HepG2 (cell line): ENCODE data around the gene AKT3. TPM values are rescaled to one million over a fixed set of nuclear protein-coding genes. Genes with fewer than 3 reads are reported as not detected.

ENCODE experiments used
- ATAC-seq: fragments of 200-7000 bp; cut with Tn5 transposase; 3 replicates; pipeline ENCODE4 v1.9.1; 2020; ENCODE audit warnings: mild to moderate bottlenecking, moderate library complexity
- BruUV-seq: library from RNA; stranded (reverse); fragments of 400-500 nt; replicated peaks from 2 replicates; lab custom pipeline; 2021; lab: Mats Ljungman, UMichigan
- CTCF ChIA-PET: fragments of 300-600 bp; formaldehyde crosslinking; extraction: SDS; loops from one replicate; lab custom pipeline; 2021; ENCODE audit warnings: low total read pairs, inconsistent platforms, low intra/inter-chr PET ratio; lab: Yijun Ruan, JAX
- POLR2A ChIA-PET: fragments of 350-600 bp; sonication (Branson Sonifier 250); formaldehyde crosslinking; loops from one replicate; lab custom pipeline; 2020; ENCODE audit warnings: antibody characterized with exemption, inconsistent platforms; lab: Yijun Ruan, JAX
- DNase-seq: peaks from one replicate; pipeline ENCODE4 v3.0.0-alpha.2; 2015; ENCODE audit warnings: low spot score
- FAIRE-seq: peaks from 3 replicates; lab custom pipeline; 2011; peaks lifted over from hg19 to GRCh38; lab: Jason Lieb, UNC
- H2AFZ ChIP-seq: one replicate; pipeline ENCODE4 v1.6.1; 2011; ENCODE audit warnings: low read length, inconsistent platforms
- H3K27ac ChIP-seq: fragments of 300-600 bp; 3 replicates; pipeline ENCODE4 v1.8.0; 2011; ENCODE audit warnings: mixed run types, mild to moderate bottlenecking, mixed read lengths, low read length, inconsistent platforms; ENCODE audit not compliant: insufficient read depth; ENCODE audit errors: extremely low read length
- H3K27me3 ChIP-seq, 2 experiments: fragments of 200-600 bp in 1 of 2; 2 replicates in 1 of 2; 3 replicates in 1 of 2; pipeline versions ENCODE4 v1.6.0 to v1.8.0; 2011; ENCODE audit warnings: low read length in 2 of 2, mild to moderate bottlenecking in 2 of 2, moderate library complexity in 2 of 2, inconsistent platforms in 1 of 2; ENCODE audit not compliant: insufficient read depth in 2 of 2, control insufficient read depth in 1 of 2
- H3K36me3 ChIP-seq, 2 experiments: fragments of 200-600 bp in 1 of 2; replicated peaks in 1 of 2; 2 replicates in 1 of 2; 3 replicates in 1 of 2; pipeline versions ENCODE4 v1.5.1 to v1.8.0; 2011; ENCODE audit warnings: low read length in 2 of 2, inconsistent platforms in 1 of 2; ENCODE audit not compliant: insufficient read depth in 2 of 2, control insufficient read depth in 1 of 2
- H3K4me1 ChIP-seq: 2 replicates; pipeline ENCODE4 v1.5.1; 2012; ENCODE audit warnings: low read length, inconsistent platforms; ENCODE audit not compliant: insufficient read depth
- H3K4me2 ChIP-seq: 2 replicates; pipeline ENCODE4 v1.6.0; 2011; ENCODE audit warnings: low read depth, low read length, inconsistent platforms
- H3K4me3 ChIP-seq, 3 experiments: fragments of 200-600 bp in 1 of 3; sonication (generic), shearing (Covaris generic) in 1 of 3; replicated peaks in 1 of 3; 2 replicates each; pipeline ENCODE4 v1.5.1; 2011 to 2016; ENCODE audit warnings: low read length in 3 of 3, inconsistent platforms in 2 of 3, low read depth in 2 of 3, mild to moderate bottlenecking in 2 of 3, control low read depth in 1 of 3, mixed read lengths in 1 of 3; ENCODE audit not compliant: insufficient read depth in 1 of 3
- H3K79me2 ChIP-seq: one replicate; pipeline ENCODE4 v1.6.1; 2011; ENCODE audit warnings: low read length, inconsistent platforms; ENCODE audit not compliant: insufficient read depth
- H3K9ac ChIP-seq: 2 replicates; pipeline ENCODE4 v1.6.0; 2011; ENCODE audit warnings: mild to moderate bottlenecking, low read depth, low read length, inconsistent platforms; ENCODE audit not compliant: insufficient read depth
- H3K9me3 ChIP-seq: 2 replicates; pipeline ENCODE4 v1.5.1; 2012; ENCODE audit warnings: mild to moderate bottlenecking, low read length
- H4K20me1 ChIP-seq: 2 replicates; pipeline ENCODE4 v1.6.0; 2011; ENCODE audit warnings: inconsistent platforms, mild to moderate bottlenecking, low read length, moderate library complexity; ENCODE audit not compliant: insufficient read depth
- CHD2 ChIP-seq: IDR thresholded peaks from 2 replicates; pipeline ENCODE4 v1.6.1; 2011; ENCODE audit warnings: low read depth, low read length, improper control_type of control experiment
- FIP1L1 ChIP-seq: fragments of 200-400 bp; formaldehyde crosslinking; IDR thresholded peaks from 2 replicates; pipeline ENCODE4 v1.6.1; 2018; ENCODE audit warnings: low read depth, mild to moderate bottlenecking, low read length, moderate library complexity, borderline replicate concordance; ENCODE audit not compliant: insufficient read depth
- GABPA ChIP-seq, 2 experiments: IDR thresholded peaks; 2 replicates each; pipeline ENCODE4 v1.6.1; 2011 to 2016; ENCODE audit warnings: low read depth in 2 of 2, low read length in 1 of 2, missing biosample characterization in 1 of 2, missing genetic modification characterization in 1 of 2
- GZF1 ChIP-seq: sonication (generic); formaldehyde crosslinking; IDR thresholded peaks from 2 replicates; pipeline ENCODE4 v1.5.1; 2020; ENCODE audit warnings: mild to moderate bottlenecking, missing genetic modification reagents
- NR1H2 ChIP-seq: sonication (generic); formaldehyde crosslinking; IDR thresholded peaks from 2 replicates; pipeline ENCODE4 v1.8.1; 2022; ENCODE audit warnings: low read depth, missing genetic modification reagents, borderline replicate concordance
- SP5 ChIP-seq: IDR thresholded peaks from 2 replicates; pipeline ENCODE4 v1.6.1; 2016; ENCODE audit warnings: low read depth, borderline replicate concordance
- U2AF2 ChIP-seq: fragments of 200-400 bp; formaldehyde crosslinking; IDR thresholded peaks from 2 replicates; pipeline ENCODE4 v1.6.1; 2017; ENCODE audit warnings: low read depth, mild to moderate bottlenecking, low read length
- ZNF12 ChIP-seq: sonication (generic); formaldehyde crosslinking; IDR thresholded peaks from 2 replicates; pipeline ENCODE4 v1.5.0; 2020; ENCODE audit warnings: missing genetic modification reagents
- ZNF264 ChIP-seq: sonication (generic); formaldehyde crosslinking; IDR thresholded peaks from 2 replicates; pipeline ENCODE4 v1.4.0; 2020; ENCODE audit warnings: missing genetic modification reagents
- ZNF337 ChIP-seq: sonication (generic); formaldehyde crosslinking; IDR thresholded peaks from 2 replicates; pipeline ENCODE4 v1.5.1; 2020; ENCODE audit warnings: missing genetic modification reagents, low read depth, mild to moderate bottlenecking, borderline replicate concordance
- ZNF607 ChIP-seq: sonication (generic); formaldehyde crosslinking; IDR thresholded peaks from 2 replicates; pipeline ENCODE4 v1.5.1; 2020; ENCODE audit warnings: missing genetic modification reagents, mild to moderate bottlenecking, borderline replicate concordance
- ZNF644 ChIP-seq: IDR thresholded peaks from 2 replicates; pipeline ENCODE4 v1.6.1; 2016; ENCODE audit warnings: low read depth
- ZNF839 ChIP-seq: sonication (generic); formaldehyde crosslinking; IDR thresholded peaks from 2 replicates; pipeline ENCODE4 v1.4.0; 2020; ENCODE audit warnings: missing genetic modification reagents, mild to moderate bottlenecking, borderline replicate concordance
- WGBS: methylation state at CpG from one replicate; pipeline ENCODE4 v1.1.6; 2017; ENCODE audit warnings: low lambda C conversion rate; 5-methylcytosine and 5-hydroxymethylcytosine counted together
- in situ Hi-C: cut with HindIII; loops from 2 replicates; pipeline ENCODE4 v1.10.0; 2017; ENCODE audit warnings: low pct_unique_long_range_greater_than_20kb; ENCODE audit not compliant: extremely low pct_ligation_motif_present
- intact Hi-C: fragments of 100-400 bp; cut with micrococcal nuclease; formaldehyde crosslinking; loops from one replicate; pipeline ENCODE4 v1.10.0; 2022; ENCODE audit not compliant: unreplicated experiment
- polyA plus RNA-seq, 8 experiments: library from polyadenylated mRNA; depleted of rRNA in 3 of 8; stranded (reverse) in 7 of 8; unstranded in 1 of 8; fragments of >200 nt; fragmentation: Illumina TruSeq in 4 of 8; extraction: Trizol in 4 of 8; gene quantifications; 2 replicates each; pipeline versions ENCODE4 v1.2.1 to v1.2.3, GENCODE V29; 2011 to 2016; ENCODE audit warnings: low read depth in 4 of 8, missing spikeins in 1 of 8, mixed read lengths in 1 of 8; ENCODE audit not compliant: insufficient read depth in 1 of 8
- total RNA-seq, 5 experiments: library from RNA; depleted of rRNA; stranded (reverse); fragments of >200 nt; fragmentation: Illumina TruSeq; extraction: Trizol; gene quantifications; 2 replicates each; pipeline ENCODE4 v1.2.3, GENCODE V29; 2016; ENCODE audit warnings: low read depth in 1 of 5
- TF ChIP-seq, protein P1 (sequence below): sonication (generic); formaldehyde crosslinking; IDR thresholded peaks from 2 replicates; pipeline ENCODE4 v1.5.0; 2020; ENCODE audit warnings: mild to moderate bottlenecking, missing genetic modification reagents, borderline replicate concordance
- TF ChIP-seq, protein P2 (sequence below): sonication (generic); formaldehyde crosslinking; IDR thresholded peaks from 2 replicates; pipeline ENCODE4 v1.4.0; 2020; ENCODE audit warnings: mild to moderate bottlenecking, missing genetic modification reagents
- TF ChIP-seq, protein P3 (sequence below): sonication (generic); formaldehyde crosslinking; IDR thresholded peaks from 2 replicates; pipeline ENCODE4 v1.4.0; 2020; ENCODE audit warnings: missing genetic modification reagents
- TF ChIP-seq, protein P4 (sequence below): sonication (generic); formaldehyde crosslinking; IDR thresholded peaks from 2 replicates; pipeline ENCODE4 v1.8.0; 2022; ENCODE audit warnings: mild to moderate bottlenecking, missing genetic modification reagents, moderate library complexity

Gene AKT3
- total and polyA plus RNA-seq, 2 of the 13 experiments (the other 11 are each of a cell fraction or from before 2014, with no cell fraction given): 0.07 TPM

DNA sequence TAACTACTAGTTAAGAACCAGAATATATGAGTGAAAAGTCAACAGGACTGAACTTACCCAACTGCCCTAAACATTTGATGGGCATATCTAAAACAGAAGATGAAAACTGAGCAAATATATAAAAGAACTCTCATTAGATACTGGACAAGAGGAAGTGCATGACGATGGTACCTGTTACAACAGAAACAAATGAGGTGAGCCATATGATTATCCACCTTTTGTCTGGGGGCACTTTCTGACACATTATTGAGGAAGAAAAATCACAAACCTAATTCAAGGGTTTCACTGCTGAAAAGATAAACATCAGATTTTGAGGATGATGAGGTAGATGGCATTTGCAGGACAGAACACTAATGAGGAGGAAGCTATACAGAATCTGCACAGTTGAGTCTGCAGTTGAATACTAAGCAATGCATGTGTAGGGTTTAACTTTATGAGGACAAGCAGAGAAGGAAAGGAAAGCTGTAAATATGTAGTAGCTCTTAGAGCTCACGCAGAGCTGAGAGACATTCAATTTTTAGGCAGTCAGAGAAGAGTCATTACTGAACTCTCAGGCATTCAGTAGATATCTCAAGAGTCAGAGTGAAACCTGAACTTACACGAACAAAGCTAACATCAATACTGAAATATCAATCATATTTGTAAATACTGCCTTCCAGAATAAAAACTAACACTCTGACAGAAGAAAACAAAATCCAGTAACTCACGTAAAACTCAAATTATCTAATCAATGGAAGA, 262.1 kb downstream of the AKT3 start:
- no peaks in the 10 kb centered on the region for H3K79me2 ChIP-seq
- FAIRE-seq (no peak), DNase-seq (no peak), ATAC-seq (no peak)
- intact Hi-C loops: no loop called here
- in situ Hi-C loops: no loop called here
- no peaks in the 10 kb centered on the region for H3K4me1 ChIP-seq
- ChIA-PET POLR2A (no interaction called here), CTCF (no interaction called here)
- H3K9ac ChIP-seq: no peak overlapping the region
- no TSS peak for BruUV-seq
- H3K36me3 ChIP-seq: no peaks in the 10 kb centered on the region
- H3K4me3 ChIP-seq: no peak overlapping the region
- H4K20me1 ChIP-seq: no peaks in the 10 kb centered on the region
- WGBS: 3% methylated on average over 4 of the region's 4 CpGs
- no peaks in the 10 kb centered on the region for H3K9me3 ChIP-seq
- H3K4me2 ChIP-seq: no peak overlapping the region
- no peaks in the 10 kb centered on the region for H3K27me3 ChIP-seq
- TF ChIP-seq FIP1L1 (no peak), ZNF607 (no peak), ZNF337 (no peak), ZNF839 (no peak), U2AF2 (no peak), GZF1 (CRISPR knock-in tag) (no peak), ZNF264 (CRISPR knock-in tag) (no peak), SP5 (CRISPR knock-in tag) (no peak), GABPA (IDR thresholded peaks at IDR 0.05; ENCODE audit: low read depth, low read length) (no peak), GABPA (CRISPR knock-in tag; IDR thresholded peaks at IDR 0.05; ENCODE audit: low read depth) (no peak), ZNF12 (CRISPR knock-in tag) (no peak), ZNF644 (CRISPR knock-in tag) (no peak), NR1H2 (no peak), CHD2 (no peak)
- TF ChIP-seq, protein P1, sequence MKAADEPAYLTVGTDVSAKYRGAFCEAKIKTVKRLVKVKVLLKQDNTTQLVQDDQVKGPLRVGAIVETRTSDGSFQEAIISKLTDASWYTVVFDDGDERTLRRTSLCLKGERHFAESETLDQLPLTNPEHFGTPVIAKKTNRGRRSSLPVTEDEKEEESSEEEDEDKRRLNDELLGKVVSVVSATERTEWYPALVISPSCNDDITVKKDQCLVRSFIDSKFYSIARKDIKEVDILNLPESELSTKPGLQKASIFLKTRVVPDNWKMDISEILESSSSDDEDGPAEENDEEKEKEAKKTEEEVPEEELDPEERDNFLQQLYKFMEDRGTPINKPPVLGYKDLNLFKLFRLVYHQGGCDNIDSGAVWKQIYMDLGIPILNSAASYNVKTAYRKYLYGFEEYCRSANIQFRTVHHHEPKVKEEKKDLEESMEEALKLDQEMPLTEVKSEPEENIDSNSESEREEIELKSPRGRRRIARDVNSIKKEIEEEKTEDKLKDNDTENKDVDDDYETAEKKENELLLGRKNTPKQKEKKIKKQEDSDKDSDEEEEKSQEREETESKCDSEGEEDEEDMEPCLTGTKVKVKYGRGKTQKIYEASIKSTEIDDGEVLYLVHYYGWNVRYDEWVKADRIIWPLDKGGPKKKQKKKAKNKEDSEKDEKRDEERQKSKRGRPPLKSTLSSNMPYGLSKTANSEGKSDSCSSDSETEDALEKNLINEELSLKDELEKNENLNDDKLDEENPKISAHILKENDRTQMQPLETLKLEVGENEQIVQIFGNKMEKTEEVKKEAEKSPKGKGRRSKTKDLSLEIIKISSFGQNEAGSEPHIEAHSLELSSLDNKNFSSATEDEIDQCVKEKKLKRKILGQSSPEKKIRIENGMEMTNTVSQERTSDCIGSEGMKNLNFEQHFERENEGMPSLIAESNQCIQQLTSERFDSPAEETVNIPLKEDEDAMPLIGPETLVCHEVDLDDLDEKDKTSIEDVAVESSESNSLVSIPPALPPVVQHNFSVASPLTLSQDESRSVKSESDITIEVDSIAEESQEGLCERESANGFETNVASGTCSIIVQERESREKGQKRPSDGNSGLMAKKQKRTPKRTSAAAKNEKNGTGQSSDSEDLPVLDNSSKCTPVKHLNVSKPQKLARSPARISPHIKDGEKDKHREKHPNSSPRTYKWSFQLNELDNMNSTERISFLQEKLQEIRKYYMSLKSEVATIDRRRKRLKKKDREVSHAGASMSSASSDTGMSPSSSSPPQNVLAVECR (CRISPR knock-in tag): no peak
- TF ChIP-seq, protein P2, sequence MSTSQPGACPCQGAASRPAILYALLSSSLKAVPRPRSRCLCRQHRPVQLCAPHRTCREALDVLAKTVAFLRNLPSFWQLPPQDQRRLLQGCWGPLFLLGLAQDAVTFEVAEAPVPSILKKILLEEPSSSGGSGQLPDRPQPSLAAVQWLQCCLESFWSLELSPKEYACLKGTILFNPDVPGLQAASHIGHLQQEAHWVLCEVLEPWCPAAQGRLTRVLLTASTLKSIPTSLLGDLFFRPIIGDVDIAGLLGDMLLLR (CRISPR knock-in tag): no peak
- TF ChIP-seq, protein P3, sequence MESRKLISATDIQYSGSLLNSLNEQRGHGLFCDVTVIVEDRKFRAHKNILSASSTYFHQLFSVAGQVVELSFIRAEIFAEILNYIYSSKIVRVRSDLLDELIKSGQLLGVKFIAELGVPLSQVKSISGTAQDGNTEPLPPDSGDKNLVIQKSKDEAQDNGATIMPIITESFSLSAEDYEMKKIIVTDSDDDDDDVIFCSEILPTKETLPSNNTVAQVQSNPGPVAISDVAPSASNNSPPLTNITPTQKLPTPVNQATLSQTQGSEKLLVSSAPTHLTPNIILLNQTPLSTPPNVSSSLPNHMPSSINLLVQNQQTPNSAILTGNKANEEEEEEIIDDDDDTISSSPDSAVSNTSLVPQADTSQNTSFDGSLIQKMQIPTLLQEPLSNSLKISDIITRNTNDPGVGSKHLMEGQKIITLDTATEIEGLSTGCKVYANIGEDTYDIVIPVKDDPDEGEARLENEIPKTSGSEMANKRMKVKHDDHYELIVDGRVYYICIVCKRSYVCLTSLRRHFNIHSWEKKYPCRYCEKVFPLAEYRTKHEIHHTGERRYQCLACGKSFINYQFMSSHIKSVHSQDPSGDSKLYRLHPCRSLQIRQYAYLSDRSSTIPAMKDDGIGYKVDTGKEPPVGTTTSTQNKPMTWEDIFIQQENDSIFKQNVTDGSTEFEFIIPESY (CRISPR knock-in tag): no peak
- TF ChIP-seq, protein P4, sequence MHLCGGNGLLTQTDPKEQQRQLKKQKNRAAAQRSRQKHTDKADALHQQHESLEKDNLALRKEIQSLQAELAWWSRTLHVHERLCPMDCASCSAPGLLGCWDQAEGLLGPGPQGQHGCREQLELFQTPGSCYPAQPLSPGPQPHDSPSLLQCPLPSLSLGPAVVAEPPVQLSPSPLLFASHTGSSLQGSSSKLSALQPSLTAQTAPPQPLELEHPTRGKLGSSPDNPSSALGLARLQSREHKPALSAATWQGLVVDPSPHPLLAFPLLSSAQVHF (CRISPR knock-in tag): no peak
- no peak overlapping the region for H2AFZ ChIP-seq
- H3K27ac ChIP-seq: no peak overlapping the region
